ENCODE measurements around the gene FGF12. TPM values are rescaled to one million over a fixed set of nuclear protein-coding genes. Genes with fewer than 3 reads are reported as not detected.

Gene FGF12
- polyA plus RNA-seq, 1 of the 3 experiments (the other 2 are of a cell fraction): 0.30 TPM

GRCh38 chr3:192181151-192181550 lies 546.2 kb downstream of the FGF12 start:
- DNase-seq: no peak

More at GRCh38 chr3:192181151-192181550, 546.2 kb downstream of the FGF12 start:
- H3K4me3 ChIP-seq (ENCODE audit: low read depth in 2 of 2, low read length in 1 of 2): no peak overlapping the region
- no peaks in the 10 kb centered on the region for H3F3A ChIP-seq (replicated peaks; ENCODE audit: insufficient read depth)
- H3K4me2 ChIP-seq: no peak overlapping the region
- no peaks in the 10 kb centered on the region for H3K9me2 ChIP-seq
- 24% methylated on average over 4 of the region's 4 CpGs for WGBS (ENCODE audit: low lambda C conversion rate)
- H3K27ac ChIP-seq (ENCODE audit: low read depth in 2 of 2, low read length in 1 of 2): no peak overlapping the region
- no peaks in the 10 kb centered on the region; the same call in 1 of the 2 replicates for H3K27me3 ChIP-seq (ENCODE audit: insufficient read depth)
- TF ChIP-seq RFX5 (IDR thresholded peaks at IDR 0.05; ENCODE audit: low read length) (no peak), MAX (IDR thresholded peaks at IDR 0.05; ENCODE audit: low read depth) (no peak), GABPA (IDR thresholded peaks at IDR 0.05; ENCODE audit: low read depth) (no peak), TCF12 (IDR thresholded peaks at IDR 0.05) (no peak), YY1 (IDR thresholded peaks at IDR 0.05; ENCODE audit: low read depth) (no peak), PBX3 (IDR thresholded peaks at IDR 0.05) (no peak), TEAD4 (IDR thresholded peaks at IDR 0.05; ENCODE audit: borderline replicate concordance, insufficient read depth) (no peak), REST (IDR thresholded peaks at IDR 0.05; ENCODE audit: low read depth, low read length) (no peak), FOXJ3 (CRISPR knock-in tag; IDR thresholded peaks at IDR 0.05) (no peak), ELF1 (IDR thresholded peaks at IDR 0.05) (no peak)
- H3K4me1 ChIP-seq (ENCODE audit: control insufficient read depth in 1 of 2, insufficient read depth in 2 of 2, low read depth in 1 of 2, low read length in 1 of 2): no peaks in the 10 kb centered on the region
- no peak overlapping the region for H2AFZ ChIP-seq (ENCODE audit: low read depth)
- no peak overlapping the region for H3K9ac ChIP-seq
- H4K20me1 ChIP-seq (ENCODE audit: insufficient read depth): no peaks in the 10 kb centered on the region
- ChIA-PET POLR2A (no interaction called here), CTCF (no interaction called here)
- no peaks in the 10 kb centered on the region for H3K79me2 ChIP-seq (ENCODE audit: insufficient read depth)
- H3K36me3 ChIP-seq (replicated peaks in 1 of 2; ENCODE audit: control insufficient read depth in 1 of 2, insufficient read depth in 2 of 2, low read length in 1 of 2): no peaks in the 10 kb centered on the region
- no peaks in the 10 kb centered on the region for H3K9me3 ChIP-seq
